GM12878 (cell line): Measurements from ENCODE around the gene TPM4. TPM values are rescaled to one million over a fixed set of nuclear protein-coding genes. Genes with fewer than 3 reads are reported as not detected.

Experiments
- ATAC-seq: fragments of 200-7000 bp; cut with Tn5 transposase; 3 replicates; pipeline ENCODE4 v1.9.1; 2020; ENCODE audit warnings: mild to moderate bottlenecking, moderate library complexity
- BruUV-seq: library from RNA; stranded (reverse); fragments of 400-500 nt; replicated peaks from 2 replicates; lab custom pipeline; 2021; lab: Mats Ljungman, UMichigan
- CTCF ChIA-PET: fragments of 300-600 bp; sonication (Branson Sonifier 250); formaldehyde crosslinking; extraction: SDS; loops from one replicate; lab custom pipeline; 2021; ENCODE audit warnings: inconsistent platforms; lab: Yijun Ruan, JAX
- POLR2A ChIA-PET: fragments of 350-600 bp; formaldehyde crosslinking; extraction: SDS; loops from one replicate; lab custom pipeline; 2021; ENCODE audit warnings: inconsistent platforms; lab: Charles Lee
- RAD21 ChIA-PET: fragments of 300-600 bp; sonication (Branson Sonifier 250); formaldehyde crosslinking; loops from one replicate; lab custom pipeline; 2023; ENCODE audit warnings: antibody characterized with exemption; ENCODE audit not compliant: unreplicated experiment; lab: Charles Lee
- SMC1A ChIA-PET: fragments of 300-600 bp; sonication (Branson Sonifier 250); formaldehyde crosslinking; loops from one replicate; lab custom pipeline; 2023; ENCODE audit not compliant: unreplicated experiment, uncharacterized antibody; lab: Charles Lee
- DNase-seq: peaks from one replicate; pipeline ENCODE4 v3.0.0-alpha.2; 2011; ENCODE audit warnings: low read depth, low spot score
- FAIRE-seq: peaks from 3 replicates; lab custom pipeline; 2011; peaks lifted over from hg19 to GRCh38; lab: Jason Lieb, UNC
- H2AFZ ChIP-seq: 2 replicates; pipeline ENCODE4 v1.6.0; 2011; ENCODE audit warnings: low read depth, low read length, control low read depth; ENCODE audit not compliant: control insufficient read depth
- H3K27ac ChIP-seq: 2 replicates; pipeline ENCODE4 v1.5.1; 2011; ENCODE audit warnings: control low read depth; ENCODE audit not compliant: control insufficient read depth, insufficient read depth
- H3K27me3 ChIP-seq, 2 experiments: replicated peaks in 1 of 2; 2 replicates each; pipeline versions ENCODE4 v1.6.0 to v1.6.1; 2011; ENCODE audit warnings: low read length in 1 of 2; ENCODE audit not compliant: control insufficient read depth in 2 of 2, insufficient read depth in 2 of 2
- H3K36me3 ChIP-seq, 2 experiments: 2 replicates each; pipeline ENCODE4 v1.5.1; 2011; ENCODE audit warnings: low read length in 1 of 2; ENCODE audit not compliant: control insufficient read depth in 2 of 2, insufficient read depth in 2 of 2
- H3K4me1 ChIP-seq: 2 replicates; pipeline ENCODE4 v1.6.1; 2011; ENCODE audit warnings: mild to moderate bottlenecking, low read length, moderate library complexity, mixed read lengths; ENCODE audit not compliant: control insufficient read depth, insufficient read depth
- H3K4me2 ChIP-seq: 2 replicates; pipeline ENCODE4 v1.6.0; 2011; ENCODE audit warnings: control low read depth; ENCODE audit not compliant: control insufficient read depth, insufficient read depth
- H3K4me3 ChIP-seq: fragments of 200-600 bp; sonication (generic); 2 replicates; pipeline ENCODE4 v1.5.1; 2016
- H3K79me2 ChIP-seq: 2 replicates; pipeline ENCODE4 v1.6.0; 2011; ENCODE audit warnings: low read length; ENCODE audit not compliant: control insufficient read depth, insufficient read depth
- H3K9ac ChIP-seq: 2 replicates; pipeline ENCODE4 v1.8.0; 2011; ENCODE audit warnings: low read length, control low read depth, mixed read lengths; ENCODE audit not compliant: control insufficient read depth, insufficient read depth
- H3K9me3 ChIP-seq: replicated peaks from 3 replicates; pipeline ENCODE4 v1.5.1; 2011; ENCODE audit warnings: mild to moderate bottlenecking, low read length; ENCODE audit not compliant: control insufficient read depth, insufficient read depth
- H4K20me1 ChIP-seq: 2 replicates; pipeline ENCODE4 v1.6.0; 2011; ENCODE audit not compliant: control insufficient read depth, insufficient read depth
- CEBPB ChIP-seq, 2 experiments: fragments of 150-350 bp in 1 of 2; IDR thresholded peaks; 2 replicates each; pipeline ENCODE4 v1.6.1; 2012 to 2014; ENCODE audit warnings: low read depth in 2 of 2, low read length in 2 of 2, borderline replicate concordance in 1 of 2, inconsistent platforms in 1 of 2
- CHD4 ChIP-seq: fragments of 200-600 bp; sonication (generic); IDR thresholded peaks from 2 replicates; pipeline ENCODE4 v1.6.1; 2016; ENCODE audit warnings: mild to moderate bottlenecking
- CTCF ChIP-seq, 3 experiments: IDR thresholded peaks in 2 of 3; conservative IDR thresholded peaks in 1 of 3; 2 replicates each; pipeline ENCODE4 v1.5.1; 2011; ENCODE audit warnings: low read depth in 3 of 3, low read length in 3 of 3, mild to moderate bottlenecking in 3 of 3, control low read depth in 2 of 3, moderate library complexity in 2 of 3, inconsistent platforms in 1 of 3, mixed read lengths in 1 of 3; ENCODE audit not compliant: control insufficient read depth in 2 of 3, insufficient read depth in 1 of 3; ENCODE audit errors: extremely low read depth in 1 of 3
- ELK1 ChIP-seq: IDR thresholded peaks from 2 replicates; pipeline ENCODE4 v1.6.1; 2012; ENCODE audit warnings: low read depth, low read length, improper control_type of control experiment
- EP300 ChIP-seq, 2 experiments: fragments of 150-350 bp in 1 of 2; IDR thresholded peaks; 2 replicates each; pipeline ENCODE4 v1.6.1; 2011 to 2012; ENCODE audit warnings: low read depth in 2 of 2, low read length in 2 of 2, borderline replicate concordance in 1 of 2, improper control_type of control experiment in 1 of 2, inconsistent platforms in 1 of 2; ENCODE audit not compliant: control insufficient read depth in 1 of 2
- GATAD2B ChIP-seq: fragments of 450-650 bp; conservative IDR thresholded peaks from 2 replicates; pipeline ENCODE4 v1.6.1; 2017; ENCODE audit warnings: low read depth, mild to moderate bottlenecking, moderate library complexity
- JUNB ChIP-seq: IDR thresholded peaks from 2 replicates; pipeline ENCODE4 v1.6.1; 2016; ENCODE audit warnings: antibody characterized with exemption, mild to moderate bottlenecking
- MYC ChIP-seq: IDR thresholded peaks from 2 replicates; pipeline ENCODE4 v1.6.1; 2011; ENCODE audit warnings: mild to moderate bottlenecking, low read length, moderate library complexity, inconsistent platforms; ENCODE audit not compliant: insufficient read depth, insufficient replicate concordance, insufficient read length, severe bottlenecking
- RFX5 ChIP-seq: IDR thresholded peaks from 2 replicates; pipeline ENCODE4 v1.6.1; 2011; ENCODE audit warnings: low read depth, low read length, improper control_type of control experiment
- SKIL ChIP-seq: fragments of 450-650 bp; IDR thresholded peaks from 2 replicates; pipeline ENCODE4 v1.6.1; 2017; ENCODE audit warnings: mild to moderate bottlenecking, low read depth, inconsistent platforms; ENCODE audit not compliant: poor library complexity, severe bottlenecking
- SMAD5 ChIP-seq: IDR thresholded peaks from 2 replicates; pipeline ENCODE4 v1.6.1; 2016; ENCODE audit warnings: antibody characterized with exemption, low read depth
- SMARCA5 ChIP-seq: fragments of 450-650 bp; IDR thresholded peaks from 2 replicates; pipeline ENCODE4 v1.6.1; 2017; ENCODE audit warnings: mild to moderate bottlenecking
- STAT3 ChIP-seq: IDR thresholded peaks from 2 replicates; pipeline ENCODE4 v1.6.1; 2011; ENCODE audit warnings: low read depth, low read length, improper control_type of control experiment
- SUZ12 ChIP-seq: fragments of 200-600 bp; sonication (generic); IDR thresholded peaks from one replicate; pipeline ENCODE4 v1.6.1; 2018; ENCODE audit warnings: antibody characterized with exemption, mild to moderate bottlenecking; ENCODE audit not compliant: unreplicated experiment
- TARDBP ChIP-seq: IDR thresholded peaks from 2 replicates; pipeline ENCODE4 v1.6.1; 2016; ENCODE audit warnings: borderline replicate concordance
- USF2 ChIP-seq: IDR thresholded peaks from 2 replicates; pipeline ENCODE4 v1.6.1; 2011; ENCODE audit warnings: low read depth, low read length, improper control_type of control experiment, borderline replicate concordance
- WGBS: methylation state at CpG from one replicate; pipeline ENCODE4 v1.1.6; 2016; ENCODE audit warnings: low lambda C conversion rate; ENCODE audit not compliant: insufficient replicate concordance, insufficient coverage; ENCODE audit errors: missing lambda C conversion rate; 5-methylcytosine and 5-hydroxymethylcytosine counted together
- in situ Hi-C: fragments of 300-500 bp; cut with MboI; formaldehyde crosslinking; loops from 9 replicates; pipeline ENCODE4 v1.14.3; 2018; ENCODE audit warnings: mixed read lengths
- intact Hi-C: fragments of 100-400 bp; cut with micrococcal nuclease; formaldehyde crosslinking; loops from one replicate; pipeline ENCODE4 v1.14.2; 2022; ENCODE audit not compliant: unreplicated experiment
- polyA plus RNA-seq, 11 experiments: library from polyadenylated mRNA; depleted of rRNA in 4 of 11; unstranded in 6 of 11; stranded (reverse) in 5 of 11; fragments of >200 nt; fragmentation: Nextera tagmentation in 4 of 11; fragmentation: Illumina TruSeq in 1 of 11; extraction: Ambion mirVana in 4 of 11; extraction: Trizol in 1 of 11; gene quantifications; 1 replicate in 1 of 11; 2 replicates in 10 of 11; pipeline versions ENCODE4 v1.2.1 to v1.2.3, GENCODE V29; 2011 to 2016; ENCODE audit warnings: inconsistent platforms in 2 of 11, missing spikeins in 2 of 11, low read depth in 1 of 11
- total RNA-seq, 4 experiments: library from RNA; depleted of rRNA in 3 of 4; stranded (reverse); fragments of >200 nt in 3 of 4; fragmentation: Illumina TruSeq in 1 of 4; extraction: Trizol in 1 of 4; gene quantifications; 2 replicates each; pipeline versions ENCODE4 v1.2.1 to v1.2.3, GENCODE V29; 2013 to 2021

TPM4 gene
- total and polyA plus RNA-seq, 10 of the 15 experiments (the other 5 are each of a cell fraction or from before 2014, with no cell fraction given), result 183 to 620 (median 407) TPM

- WGBS, result 14% methylated on average over 14 of the region's 17 CpGs
- Histone ChIP-seq H4K20me1 (no peaks in the 10 kb centered on the region), H3K9ac (no peak overlapping the region), H3K27me3 (no peaks in the 10 kb centered on the region), H3K9me3 (no peaks in the 10 kb centered on the region), H3K27ac (no peak overlapping the region), H3K4me2 (no peak overlapping the region), H3K4me1 (no peaks in the 10 kb centered on the region), H3K36me3 (no peaks in the 10 kb centered on the region), H2AFZ (no peak overlapping the region), H3K79me2 (no peaks in the 10 kb centered on the region), H3K4me3 (no peak overlapping the region)
- ChIA-PET SMC1A (interaction anchor here (1.4 kb wide), 1 partner anchor 45 kb away, joined by 3 read pairs; no protein-coding TSS in a partner anchor), RAD21 (no interaction called here), CTCF (no interaction called here), POLR2A (interaction anchor here (0.8 kb wide), 1 partner anchor 143 kb away, joined by 4 read pairs; no protein-coding TSS in a partner anchor)
- ATAC-seq (no peak), FAIRE-seq (no peak), DNase-seq (no peak)
- BruUV-seq, result no TSS peak
- intact Hi-C loops, result no loop called here
- TF ChIP-seq SMARCA5 (no peak), RFX5 (no peak), EP300 (IDR thresholded peaks at IDR 0.05; ENCODE audit: borderline replicate concordance in 1 of 2, control insufficient read depth in 1 of 2, low read depth in 2 of 2, low read length in 2 of 2) (no peak), MYC (no peak), CHD4 (no peak), CTCF (IDR thresholded peaks at IDR 0.05 in 2 of 3, conservative IDR thresholded peaks at IDR 0.05 in 1 of 3; ENCODE audit: control insufficient read depth in 2 of 3, extremely low read depth in 1 of 3, insufficient read depth in 1 of 3, low read depth in 3 of 3, low read length in 3 of 3) (no peak), GATAD2B (no peak), SKIL (no peak), ELK1 (no peak), TARDBP (no peak), JUNB (no peak), USF2 (no peak), SMAD5 (no peak), SUZ12 (no peak), STAT3 (no peak), CEBPB (IDR thresholded peaks at IDR 0.05; ENCODE audit: borderline replicate concordance in 1 of 2, low read depth in 2 of 2, low read length in 2 of 2) (no peak)
- in situ Hi-C loops, result no loop called here
Observed at GRCh38 chr19:16037424-16038195, 38.7 kb upstream of the TPM4 start.
